ES-I3 (cell line): ENCODE data around the gene HTATIP2.

Experiments used
- H3K36me3 ChIP-seq: 2 replicates; pipeline ENCODE4 v1.6.1; 2013; ENCODE audit warnings: mild to moderate bottlenecking, low read length, control low read depth, moderate library complexity; ENCODE audit not compliant: insufficient read depth
- H3K4me1 ChIP-seq: 2 replicates; pipeline ENCODE4 v1.6.1; 2013; ENCODE audit warnings: mild to moderate bottlenecking, control low read depth, low read length; ENCODE audit not compliant: insufficient read depth
- H3K9ac ChIP-seq: 2 replicates; pipeline ENCODE4 v1.6.1; 2013; ENCODE audit warnings: low read depth, mild to moderate bottlenecking, low read length, moderate library complexity
- H3K9me3 ChIP-seq: 2 replicates; pipeline ENCODE4 v1.6.1; 2013; ENCODE audit warnings: mild to moderate bottlenecking, low read length, moderate library complexity; ENCODE audit not compliant: control insufficient read depth, insufficient read depth

Gene HTATIP2

DNA sequence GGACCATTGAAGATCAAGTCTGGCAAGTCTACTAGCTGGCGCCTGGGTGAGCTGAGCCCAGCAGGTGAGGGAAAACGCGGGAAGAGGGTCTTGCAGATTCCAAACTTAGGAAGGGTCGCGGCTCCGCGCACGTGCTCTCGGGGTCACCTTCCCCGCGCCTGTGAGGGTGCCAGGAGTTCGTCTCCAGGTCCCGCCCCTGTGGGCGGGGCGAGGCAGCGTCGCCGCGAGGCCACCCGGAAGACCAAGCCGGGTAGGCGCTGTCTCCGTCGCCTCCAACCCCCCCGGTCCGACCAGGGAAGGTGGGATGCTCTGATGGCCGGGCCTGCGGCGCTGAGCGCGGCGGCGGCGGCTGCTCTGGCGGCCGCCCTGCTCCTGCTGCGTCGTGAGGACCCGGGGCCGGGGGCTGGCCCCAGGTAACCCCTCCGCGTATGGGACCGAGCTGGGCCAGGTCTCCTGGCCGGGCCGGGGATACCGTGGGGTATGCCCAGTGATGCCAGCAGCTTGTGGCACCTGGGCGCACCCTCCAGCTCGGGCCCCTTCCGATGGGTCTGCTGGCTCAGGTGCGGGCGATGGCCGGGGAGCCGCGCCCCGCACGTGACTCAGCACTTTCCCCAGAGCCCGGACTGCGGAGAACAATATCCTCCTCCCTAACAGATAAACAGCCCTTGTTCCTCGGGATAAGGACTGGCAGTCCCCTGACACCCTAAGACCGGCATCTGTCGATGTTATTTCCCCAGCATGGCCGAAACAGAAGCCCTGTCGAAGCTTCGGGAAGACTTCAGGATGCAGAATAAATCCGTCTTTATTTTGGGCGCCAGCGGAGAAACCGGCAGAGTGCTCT lies at the start of gene HTATIP2:
HTATIP2 (plus strand) TSS at position 215 of the 841 bp plus-strand sequence; CDS start at position 739, 524 bp downstream.
- peak within 1 kb of the TSS; percentile 79 for H3K9ac ChIP-seq
- H3K4me1 ChIP-seq: peaks cover 19% of the 10 kb centered on the region
- H3K36me3 ChIP-seq: no peaks in the 10 kb centered on the region
- no peaks in the 10 kb centered on the region for H3K9me3 ChIP-seq

DNA sequence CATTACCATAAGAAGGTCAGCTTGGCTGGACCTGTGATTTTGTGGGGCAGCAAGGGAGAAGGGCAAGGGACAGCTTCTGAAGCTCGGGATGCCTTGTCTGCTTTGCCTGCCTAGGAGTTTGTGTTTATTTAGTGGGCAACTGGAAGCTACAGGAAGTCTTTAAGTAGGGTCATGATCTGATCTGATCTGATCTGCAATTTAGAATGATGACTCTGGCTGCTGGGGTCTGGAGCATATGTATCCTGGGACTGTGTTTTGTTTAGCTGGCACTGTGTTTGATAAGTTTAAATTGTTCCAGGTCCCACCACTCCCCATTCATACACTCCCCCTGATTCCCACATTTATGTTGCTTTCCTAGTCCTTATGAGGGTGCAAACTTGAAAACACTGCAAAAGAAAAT lies 47.7 kb upstream of the HTATIP2 start:
- H3K9ac ChIP-seq: no peak overlapping the region
- H3K9me3 ChIP-seq: no peaks in the 10 kb centered on the region
- H3K36me3 ChIP-seq: no peaks in the 10 kb centered on the region
- H3K4me1 ChIP-seq: no peaks in the 10 kb centered on the region; the same call in 1 of the 2 replicates

DNA sequence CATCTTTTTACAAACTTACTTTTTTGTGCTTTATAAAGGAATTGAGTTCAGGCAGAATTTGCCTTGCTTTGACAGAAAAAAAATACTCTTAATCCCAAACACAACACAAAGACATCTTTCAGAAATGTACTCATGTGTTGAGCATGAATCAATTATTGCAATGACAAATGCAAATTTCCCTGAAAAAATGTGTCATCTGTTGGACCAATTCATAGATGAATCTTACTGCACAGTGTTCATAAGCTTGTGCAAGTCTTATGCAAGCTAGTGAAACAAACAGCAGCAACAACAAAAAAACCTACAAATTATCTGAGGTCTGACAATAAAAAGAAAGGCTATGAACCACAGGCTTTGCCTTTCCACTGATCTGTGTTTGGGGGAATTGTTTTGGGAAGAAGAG lies 42.3 kb upstream of the HTATIP2 start:
- H3K9ac ChIP-seq: no peak overlapping the region
- no peaks in the 10 kb centered on the region for H3K4me1 ChIP-seq
- no peaks in the 10 kb centered on the region for H3K9me3 ChIP-seq
- no peaks in the 10 kb centered on the region for H3K36me3 ChIP-seq

DNA sequence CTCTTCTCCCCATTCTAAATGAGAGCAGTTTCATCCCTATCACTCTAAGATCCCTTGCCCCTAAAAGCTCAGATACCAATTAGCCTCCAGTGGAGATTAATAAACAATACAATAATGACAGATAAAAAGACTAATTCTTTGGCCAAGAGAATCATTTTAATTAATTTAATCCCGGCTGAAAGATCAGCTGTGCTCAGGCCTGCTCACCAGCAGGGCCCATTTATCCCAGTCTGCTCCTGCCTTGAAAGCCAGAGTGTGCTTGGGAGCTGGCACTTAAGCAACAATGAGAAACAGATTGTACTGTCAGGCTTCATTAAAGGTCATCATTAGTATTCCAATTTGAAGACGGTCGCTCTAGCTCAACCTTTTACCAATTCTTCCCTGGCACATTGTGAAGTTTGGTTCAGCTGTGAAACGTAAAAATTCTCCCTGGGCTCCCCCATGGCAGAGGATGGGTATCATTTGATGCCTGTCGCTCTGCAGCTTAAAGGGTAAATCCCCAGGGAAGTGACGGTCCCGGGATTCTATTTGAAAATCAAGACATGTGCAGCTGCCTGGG lies 36.1 kb upstream of the HTATIP2 start:
- H3K4me1 ChIP-seq: no peaks in the 10 kb centered on the region
- H3K9ac ChIP-seq: no peak overlapping the region
- H3K36me3 ChIP-seq: no peaks in the 10 kb centered on the region
- H3K9me3 ChIP-seq: no peaks in the 10 kb centered on the region

DNA sequence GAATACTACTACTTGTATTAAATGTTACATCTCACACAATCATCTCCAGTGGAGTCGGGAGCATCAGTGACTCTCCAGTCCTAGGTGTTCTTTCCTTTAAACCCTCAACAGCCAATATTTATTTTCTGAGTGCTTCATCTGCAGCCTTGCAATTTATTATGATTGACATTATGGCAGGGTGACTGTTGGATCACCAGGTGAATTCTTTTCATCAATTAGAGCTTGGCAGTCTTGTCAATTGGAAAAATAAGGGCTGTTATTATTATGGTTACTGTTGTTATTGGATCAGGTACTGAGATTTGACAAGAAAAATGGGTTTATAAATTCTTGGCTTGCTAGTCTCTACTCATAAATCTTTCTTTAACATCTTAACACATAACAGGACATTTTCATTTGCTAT lies 27.5 kb upstream of the HTATIP2 start:
- no peaks in the 10 kb centered on the region for H3K9me3 ChIP-seq
- no peaks in the 10 kb centered on the region for H3K36me3 ChIP-seq
- no peak overlapping the region for H3K9ac ChIP-seq
- no peaks in the 10 kb centered on the region for H3K4me1 ChIP-seq

DNA sequence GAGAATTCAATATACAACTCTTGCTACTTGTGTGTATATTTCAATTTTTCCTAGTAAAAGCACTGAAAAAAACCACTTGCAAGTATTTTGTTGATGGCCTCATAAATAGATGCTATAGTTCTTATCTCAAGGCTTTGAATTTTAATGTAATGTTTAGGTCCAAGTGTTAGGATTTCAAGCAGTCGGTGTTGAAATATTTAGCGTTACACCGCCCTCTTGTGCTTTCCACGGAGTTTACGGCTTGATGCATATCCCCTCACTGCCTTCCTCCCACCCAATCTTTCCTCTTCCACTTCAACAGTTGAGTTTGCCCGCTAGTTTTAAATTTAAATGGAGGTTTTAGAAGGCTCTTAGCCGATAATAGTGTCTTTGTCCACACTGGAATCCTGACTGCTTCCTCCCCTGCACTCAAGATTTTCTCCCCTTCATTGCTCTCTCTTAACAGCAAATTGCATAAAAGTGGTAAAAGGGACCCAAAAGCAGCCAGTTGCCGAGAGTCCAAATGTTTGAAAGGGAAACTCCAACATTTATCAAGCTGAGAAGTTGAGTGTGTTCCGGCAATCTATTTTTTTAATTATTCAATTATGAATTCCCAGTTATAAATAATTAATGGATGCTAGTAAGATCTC lies 25.9 kb upstream of the HTATIP2 start:
- H3K9me3 ChIP-seq: no peaks in the 10 kb centered on the region
- peaks cover 5% of the 10 kb centered on the region; the same call in 1 of the 2 replicates for H3K4me1 ChIP-seq
- H3K36me3 ChIP-seq: no peaks in the 10 kb centered on the region
- no peak overlapping the region for H3K9ac ChIP-seq

DNA sequence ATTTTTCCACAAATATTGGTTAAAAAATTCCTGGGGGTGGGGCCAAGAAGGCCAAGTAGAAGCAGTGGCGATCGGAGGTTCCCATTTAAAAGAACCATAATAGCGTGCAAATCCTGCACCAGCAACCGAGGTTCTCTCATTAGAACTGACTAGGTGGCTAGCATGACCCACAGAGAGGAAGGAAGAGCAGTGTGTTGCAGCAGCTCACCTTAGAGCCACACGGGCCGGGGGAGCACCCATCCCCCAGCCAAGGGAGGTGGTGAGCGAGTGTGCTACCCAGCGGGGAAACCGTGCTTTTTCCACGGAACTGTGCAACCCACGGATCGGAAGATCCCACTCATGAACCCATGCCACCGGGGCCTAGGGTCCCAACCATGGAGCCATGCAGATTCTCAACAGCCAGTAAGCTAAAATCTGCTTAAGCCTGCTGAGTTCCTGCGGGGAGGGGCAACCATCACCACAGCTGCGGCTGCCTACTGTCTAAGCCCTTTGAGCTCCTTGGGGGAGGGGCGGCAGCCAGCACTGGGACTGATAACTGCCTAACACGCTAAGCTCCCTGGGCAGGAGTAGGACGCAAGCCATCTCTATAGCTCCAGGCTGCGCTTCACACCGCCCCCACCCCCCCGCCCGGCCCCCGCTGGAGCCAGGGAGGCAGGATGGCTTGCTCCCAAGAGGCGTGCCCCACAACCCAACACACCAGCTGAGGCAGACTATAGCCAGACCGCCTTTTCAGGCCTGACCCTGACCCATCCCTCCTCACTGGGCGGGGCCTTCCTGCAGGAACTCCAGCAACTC lies 21.0 kb upstream of the HTATIP2 start:
- H3K9me3 ChIP-seq: no peaks in the 10 kb centered on the region
- H3K36me3 ChIP-seq: no peaks in the 10 kb centered on the region
- peak overlapping the region; percentile 48; the same call in 1 of the 2 replicates for H3K9ac ChIP-seq
- H3K4me1 ChIP-seq: peaks cover 5% of the 10 kb centered on the region; the same call in 1 of the 2 replicates

DNA sequence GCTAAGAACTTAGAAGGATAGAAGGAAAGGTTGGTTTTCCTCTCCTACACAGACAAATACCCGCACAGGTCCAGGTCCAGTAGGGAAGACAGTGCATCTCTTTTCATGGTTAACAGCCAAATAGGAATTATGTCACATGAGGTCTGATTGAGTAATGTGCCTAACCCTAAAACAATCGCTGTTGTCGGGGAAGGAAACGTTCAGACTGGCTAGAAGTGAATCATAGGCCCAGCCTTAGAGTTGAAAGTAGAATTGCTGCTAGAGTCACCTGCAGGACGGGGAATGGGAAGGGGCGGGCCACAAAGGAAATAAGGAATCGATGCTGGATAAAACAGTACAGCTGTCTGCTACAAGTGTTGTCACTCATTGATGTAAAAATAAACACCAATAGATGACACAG lies 12.4 kb upstream of the HTATIP2 start:
- no peaks in the 10 kb centered on the region for H3K36me3 ChIP-seq
- no peaks in the 10 kb centered on the region for H3K4me1 ChIP-seq
- H3K9me3 ChIP-seq: no peaks in the 10 kb centered on the region
- H3K9ac ChIP-seq: no peak overlapping the region

DNA sequence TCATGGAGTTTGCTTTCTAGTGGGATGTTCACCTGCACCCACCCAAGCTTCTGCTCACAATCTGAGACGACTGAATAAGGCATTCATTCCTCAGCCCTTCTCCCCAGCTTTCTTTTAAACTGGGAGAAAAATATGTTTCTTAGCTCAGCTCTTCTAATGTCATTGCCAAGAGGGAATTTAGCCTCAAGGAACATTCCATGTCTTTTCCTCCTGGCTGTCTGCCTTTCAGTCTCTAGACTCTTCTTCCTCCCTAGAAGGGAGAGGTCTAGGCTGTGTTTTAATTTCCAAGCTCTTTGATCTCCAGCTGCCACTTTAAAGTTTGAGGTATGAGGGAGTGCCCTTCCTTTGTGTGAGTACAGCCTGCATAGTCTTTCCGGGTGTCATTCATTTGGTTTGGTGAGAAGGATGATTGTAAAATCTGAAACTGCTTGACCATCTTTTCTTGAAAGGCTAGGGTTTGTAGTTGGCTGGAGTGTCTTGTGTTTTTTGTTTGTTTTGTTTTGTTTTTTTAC lies 11.7 kb upstream of the HTATIP2 start:
- Histone ChIP-seq H3K9ac (no peak overlapping the region), H3K36me3 (no peaks in the 10 kb centered on the region), H3K4me1 (no peaks in the 10 kb centered on the region)

DNA sequence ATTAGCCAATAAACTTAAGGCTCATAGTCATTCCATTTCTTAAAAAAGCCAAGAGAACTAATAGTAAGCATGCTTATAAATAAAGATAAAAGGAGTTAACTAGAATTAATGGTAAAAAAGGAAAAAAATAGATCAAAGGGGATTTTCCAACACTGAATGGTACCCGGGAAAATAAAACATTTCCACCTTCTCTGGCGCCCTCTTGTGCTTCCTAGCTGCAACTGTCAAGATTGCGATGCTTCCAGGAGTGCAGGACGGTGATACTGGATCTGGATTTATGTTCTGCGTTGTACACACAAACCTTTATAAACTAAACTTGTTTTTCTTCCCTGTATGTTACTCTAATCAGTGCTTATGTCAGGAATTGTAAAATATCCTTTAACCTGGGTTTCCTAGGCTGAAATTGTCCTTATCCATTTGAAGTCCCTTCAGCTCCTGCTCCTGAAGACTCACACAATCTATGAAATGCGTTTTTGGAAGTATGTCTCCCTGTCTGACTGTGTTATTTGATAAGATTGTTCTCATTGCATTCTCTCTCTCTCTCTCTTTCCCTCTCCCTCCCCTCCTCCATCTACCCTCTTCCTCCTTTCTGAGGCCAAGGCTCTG lies 9.6 kb upstream of the HTATIP2 start:
- Histone ChIP-seq H3K9me3 (no peaks in the 10 kb centered on the region), H3K4me1 (no peaks in the 10 kb centered on the region), H3K9ac (no peak overlapping the region), H3K36me3 (no peaks in the 10 kb centered on the region)

More for the DNA sequence above, 11.7 kb upstream of the HTATIP2 start:
- no peaks in the 10 kb centered on the region for H3K9me3 ChIP-seq

DNA sequence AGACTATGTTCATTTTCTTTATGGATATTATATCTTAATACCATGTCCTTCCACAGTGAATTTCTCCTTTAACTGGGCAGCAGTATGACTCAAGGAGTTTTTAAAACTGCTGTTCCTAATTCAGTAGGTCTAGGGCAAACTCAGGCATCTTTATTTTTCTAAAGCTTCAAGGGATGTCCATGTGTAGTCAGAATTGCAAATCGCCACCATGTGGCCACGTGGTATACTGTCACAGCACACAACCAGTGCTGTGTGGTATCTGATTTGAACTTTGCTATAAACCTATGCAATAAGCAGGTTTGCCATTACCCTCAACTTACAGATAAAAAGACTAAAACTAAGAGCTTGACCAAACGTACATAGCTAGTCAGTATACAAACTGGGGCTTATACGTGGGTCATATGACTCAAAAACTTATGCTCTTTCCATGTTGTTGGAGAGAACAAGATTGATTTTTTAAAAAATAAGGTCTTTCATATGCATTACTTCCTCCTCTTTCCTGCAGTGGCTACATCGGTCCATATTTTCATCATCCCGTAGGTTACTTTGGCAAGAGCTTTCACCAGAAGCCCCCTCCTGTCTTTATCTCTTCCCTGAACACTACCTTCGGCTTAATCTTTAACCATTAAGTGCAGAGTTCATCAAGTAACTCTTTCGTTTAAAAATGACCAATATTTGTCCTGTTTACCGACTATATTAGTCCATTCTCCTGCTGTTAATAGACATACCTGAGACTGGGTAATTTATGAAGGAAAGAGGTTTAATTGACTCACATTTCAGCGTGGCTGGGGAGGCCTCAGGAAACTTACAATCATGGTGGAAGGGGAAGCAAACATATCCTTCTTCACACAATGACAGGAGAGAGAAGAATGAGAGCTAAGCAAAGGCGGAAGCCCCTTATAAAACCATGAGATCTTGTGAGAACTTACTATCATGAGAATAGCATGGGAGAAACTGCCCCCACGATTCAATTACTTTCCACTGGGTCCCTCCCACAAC lies 8.0 kb upstream of the HTATIP2 start:
- H3K4me1 ChIP-seq: no peaks in the 10 kb centered on the region
- H3K36me3 ChIP-seq: no peaks in the 10 kb centered on the region
- H3K9ac ChIP-seq: no peak overlapping the region
- no peaks in the 10 kb centered on the region for H3K9me3 ChIP-seq

DNA sequence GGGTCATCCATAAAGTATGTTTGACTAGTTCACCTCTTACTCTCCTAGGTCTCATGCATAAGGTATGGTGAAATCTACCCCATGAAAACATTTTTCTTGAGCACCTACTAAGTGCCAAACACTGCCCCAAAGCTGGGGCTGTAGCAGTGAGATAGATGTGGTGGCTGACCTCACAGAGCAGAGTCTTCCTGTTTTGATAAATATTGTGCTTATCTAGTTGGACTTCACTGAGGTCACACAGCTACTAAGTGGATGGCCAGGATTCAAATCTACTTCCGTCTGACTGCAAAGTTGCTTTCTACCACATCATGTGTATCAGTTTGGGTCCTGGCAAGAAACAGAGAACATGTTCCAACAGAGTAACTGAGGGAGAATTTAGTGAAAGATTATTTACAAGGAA lies 6.4 kb upstream of the HTATIP2 start:
- Histone ChIP-seq H3K36me3 (no peaks in the 10 kb centered on the region), H3K9me3 (no peaks in the 10 kb centered on the region), H3K9ac (no peak overlapping the region), H3K4me1 (no peaks in the 10 kb centered on the region)

DNA sequence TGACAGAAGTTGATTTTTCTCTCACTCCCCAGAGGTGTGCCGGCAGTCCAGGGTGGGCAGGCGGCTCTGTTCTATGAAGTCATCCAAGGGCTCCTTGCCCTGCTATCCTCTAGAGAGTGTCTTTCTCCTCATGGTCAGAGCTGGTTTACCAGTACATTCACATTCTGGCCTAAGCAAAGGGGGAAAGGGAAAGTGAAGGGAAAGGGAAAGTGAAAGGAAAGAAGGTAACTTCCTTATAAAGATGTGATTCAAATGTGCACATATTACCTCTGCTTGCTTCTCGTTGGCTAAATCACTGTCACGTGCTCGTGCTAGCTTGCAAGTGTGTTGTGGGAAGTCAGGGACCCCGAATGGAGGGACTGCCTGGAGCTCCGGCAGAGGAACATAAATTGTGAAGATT lies 2.9 kb upstream of the HTATIP2 start:
- peaks cover 6% of the 10 kb centered on the region; the same call in 1 of the 2 replicates for H3K4me1 ChIP-seq
- no peaks in the 10 kb centered on the region for H3K36me3 ChIP-seq
- H3K9ac ChIP-seq: no peak overlapping the region
- H3K9me3 ChIP-seq: no peaks in the 10 kb centered on the region
